ENCODE measurements around the gene SHISA9.
"Not testable (repeated sequence)": the region's sequence is repeated elsewhere in the genome, so short reads cannot be mapped to it uniquely, and the experiment has no call there.

DNA sequence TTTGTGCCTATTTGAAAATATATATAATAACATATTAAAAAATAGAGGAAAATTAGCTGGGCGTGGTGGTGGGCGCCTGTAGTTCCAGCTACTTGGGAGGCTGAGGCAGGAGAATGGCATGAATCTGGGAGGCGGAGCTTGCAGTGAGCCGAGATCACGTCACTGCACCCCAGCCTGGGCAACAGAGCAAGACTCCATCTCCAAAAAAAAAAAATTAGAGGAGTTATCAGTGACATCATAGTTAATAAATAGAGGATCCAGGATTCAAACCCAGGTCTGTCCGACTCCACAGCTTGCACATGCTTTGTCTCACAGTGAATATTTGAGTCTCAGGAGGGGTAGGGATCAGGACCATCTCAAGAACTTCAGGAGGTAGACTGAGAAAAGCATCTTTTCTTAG, 22.2 kb downstream of the SHISA9 start:
- not testable (repeated sequence) for TF ChIP-seq ARNTL (CRISPR knock-in tag; IDR thresholded peaks at IDR 0.05; ENCODE audit: borderline replicate concordance, low read depth); ZNF8 (CRISPR knock-in tag; IDR thresholded peaks at IDR 0.05); PPARA (CRISPR knock-in tag; IDR thresholded peaks at IDR 0.05; ENCODE audit: borderline replicate concordance); ZNF70 (CRISPR knock-in tag; IDR thresholded peaks at IDR 0.05); OSR1 (CRISPR knock-in tag; IDR thresholded peaks at IDR 0.05); SNAI2 (CRISPR knock-in tag; IDR thresholded peaks at IDR 0.05); ZFP30 (CRISPR knock-in tag; IDR thresholded peaks at IDR 0.05); TOX (CRISPR knock-in tag; IDR thresholded peaks at IDR 0.05; ENCODE audit: borderline replicate concordance); GLIS3 (CRISPR knock-in tag; IDR thresholded peaks at IDR 0.05); BACH2 (CRISPR knock-in tag; IDR thresholded peaks at IDR 0.05; ENCODE audit: borderline replicate concordance); ZFP3 (CRISPR knock-in tag; IDR thresholded peaks at IDR 0.05)
- TF ChIP-seq, protein P1, sequence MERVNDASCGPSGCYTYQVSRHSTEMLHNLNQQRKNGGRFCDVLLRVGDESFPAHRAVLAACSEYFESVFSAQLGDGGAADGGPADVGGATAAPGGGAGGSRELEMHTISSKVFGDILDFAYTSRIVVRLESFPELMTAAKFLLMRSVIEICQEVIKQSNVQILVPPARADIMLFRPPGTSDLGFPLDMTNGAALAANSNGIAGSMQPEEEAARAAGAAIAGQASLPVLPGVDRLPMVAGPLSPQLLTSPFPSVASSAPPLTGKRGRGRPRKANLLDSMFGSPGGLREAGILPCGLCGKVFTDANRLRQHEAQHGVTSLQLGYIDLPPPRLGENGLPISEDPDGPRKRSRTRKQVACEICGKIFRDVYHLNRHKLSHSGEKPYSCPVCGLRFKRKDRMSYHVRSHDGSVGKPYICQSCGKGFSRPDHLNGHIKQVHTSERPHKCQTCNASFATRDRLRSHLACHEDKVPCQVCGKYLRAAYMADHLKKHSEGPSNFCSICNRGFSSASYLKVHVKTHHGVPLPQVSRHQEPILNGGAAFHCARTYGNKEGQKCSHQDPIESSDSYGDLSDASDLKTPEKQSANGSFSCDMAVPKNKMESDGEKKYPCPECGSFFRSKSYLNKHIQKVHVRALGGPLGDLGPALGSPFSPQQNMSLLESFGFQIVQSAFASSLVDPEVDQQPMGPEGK (CRISPR knock-in tag; IDR thresholded peaks at IDR 0.05; ENCODE audit: borderline replicate concordance) = not testable (repeated sequence)
- TF ChIP-seq, protein P2, sequence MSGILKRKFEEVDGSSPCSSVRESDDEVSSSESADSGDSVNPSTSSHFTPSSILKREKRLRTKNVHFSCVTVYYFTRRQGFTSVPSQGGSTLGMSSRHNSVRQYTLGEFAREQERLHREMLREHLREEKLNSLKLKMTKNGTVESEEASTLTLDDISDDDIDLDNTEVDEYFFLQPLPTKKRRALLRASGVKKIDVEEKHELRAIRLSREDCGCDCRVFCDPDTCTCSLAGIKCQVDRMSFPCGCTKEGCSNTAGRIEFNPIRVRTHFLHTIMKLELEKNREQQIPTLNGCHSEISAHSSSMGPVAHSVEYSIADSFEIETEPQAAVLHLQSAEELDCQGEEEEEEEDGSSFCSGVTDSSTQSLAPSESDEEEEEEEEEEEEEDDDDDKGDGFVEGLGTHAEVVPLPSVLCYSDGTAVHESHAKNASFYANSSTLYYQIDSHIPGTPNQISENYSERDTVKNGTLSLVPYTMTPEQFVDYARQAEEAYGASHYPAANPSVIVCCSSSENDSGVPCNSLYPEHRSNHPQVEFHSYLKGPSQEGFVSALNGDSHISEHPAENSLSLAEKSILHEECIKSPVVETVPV (CRISPR knock-in tag; IDR thresholded peaks at IDR 0.05) = not testable (repeated sequence)
- TF ChIP-seq, protein P3, sequence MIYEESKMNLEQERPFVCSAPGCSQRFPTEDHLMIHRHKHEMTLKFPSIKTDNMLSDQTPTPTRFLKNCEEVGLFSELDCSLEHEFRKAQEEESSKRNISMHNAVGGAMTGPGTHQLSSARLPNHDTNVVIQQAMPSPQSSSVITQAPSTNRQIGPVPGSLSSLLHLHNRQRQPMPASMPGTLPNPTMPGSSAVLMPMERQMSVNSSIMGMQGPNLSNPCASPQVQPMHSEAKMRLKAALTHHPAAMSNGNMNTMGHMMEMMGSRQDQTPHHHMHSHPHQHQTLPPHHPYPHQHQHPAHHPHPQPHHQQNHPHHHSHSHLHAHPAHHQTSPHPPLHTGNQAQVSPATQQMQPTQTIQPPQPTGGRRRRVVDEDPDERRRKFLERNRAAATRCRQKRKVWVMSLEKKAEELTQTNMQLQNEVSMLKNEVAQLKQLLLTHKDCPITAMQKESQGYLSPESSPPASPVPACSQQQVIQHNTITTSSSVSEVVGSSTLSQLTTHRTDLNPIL (CRISPR knock-in tag; IDR thresholded peaks at IDR 0.05; ENCODE audit: low read depth) = not testable (repeated sequence)
